OCI-LY1 (cell line): ENCODE results near the gene SLC10A6.

Experiments used
- H2AFZ ChIP-seq: fragments of 200-600 bp; sonication (generic), shearing (Covaris generic); 2 replicates; pipeline ENCODE4 v1.6.0; 2014; ENCODE audit warnings: antibody characterized with exemption, mild to moderate bottlenecking, low read length
- H3F3A ChIP-seq: fragments of 200-600 bp; sonication (generic), shearing (Covaris generic); 2 replicates; pipeline ENCODE4 v1.6.0; 2014; ENCODE audit warnings: mild to moderate bottlenecking, antibody characterized with exemption, low read length, moderate library complexity; ENCODE audit not compliant: insufficient read depth
- H3K27ac ChIP-seq: fragments of 200-600 bp; sonication (generic); 2 replicates; pipeline ENCODE4 v1.5.1; 2014; ENCODE audit warnings: low read length, mixed run types, mild to moderate bottlenecking, low read depth; ENCODE audit not compliant: poor library complexity, severe bottlenecking
- H3K27me3 ChIP-seq: fragments of 200-600 bp; sonication (generic); 2 replicates; pipeline ENCODE4 v1.6.0; 2014; ENCODE audit warnings: antibody characterized with exemption, mild to moderate bottlenecking, low read length, moderate library complexity; ENCODE audit not compliant: insufficient read depth
- H3K36me3 ChIP-seq: fragments of 200-600 bp; sonication (generic); 2 replicates; pipeline ENCODE4 v1.6.1; 2014; ENCODE audit warnings: mild to moderate bottlenecking, antibody characterized with exemption, low read length, moderate library complexity, mixed read lengths; ENCODE audit not compliant: insufficient read depth
- H3K4me1 ChIP-seq: fragments of 200-600 bp; sonication (generic); 2 replicates; pipeline ENCODE4 v1.5.1; 2014; ENCODE audit warnings: mild to moderate bottlenecking, low read length, moderate library complexity; ENCODE audit not compliant: insufficient read depth, severe bottlenecking
- H3K4me2 ChIP-seq: fragments of 200-600 bp; sonication (generic), shearing (Covaris generic); 2 replicates; pipeline ENCODE4 v1.6.1; 2014; ENCODE audit warnings: low read length
- H3K4me3 ChIP-seq: fragments of 200-600 bp; sonication (generic); 2 replicates; pipeline ENCODE4 v1.5.1; 2014; ENCODE audit warnings: low read length, low read depth, mild to moderate bottlenecking, mixed read lengths; ENCODE audit not compliant: poor library complexity, severe bottlenecking
- H3K79me2 ChIP-seq: fragments of 200-600 bp; shearing (Covaris generic); 2 replicates; pipeline ENCODE4 v1.6.1; 2016; ENCODE audit warnings: mixed run types, low read length, mixed read lengths; ENCODE audit not compliant: insufficient read depth
- H3K9ac ChIP-seq: fragments of 200-600 bp; sonication (generic), shearing (Covaris generic); 2 replicates; pipeline ENCODE4 v1.6.1; 2014; ENCODE audit warnings: mild to moderate bottlenecking, low read length, mixed read lengths
- H3K9me2 ChIP-seq: fragments of 200-600 bp; sonication (generic), shearing (Covaris generic); 2 replicates; pipeline ENCODE4 v1.6.1; 2014; ENCODE audit warnings: low read depth, mild to moderate bottlenecking, low read length, mixed read lengths
- H3K9me3 ChIP-seq: fragments of 200-600 bp; shearing (Covaris generic); 2 replicates; pipeline ENCODE4 v1.6.1; 2014; ENCODE audit warnings: low read length, mixed read lengths
- H4K20me1 ChIP-seq: fragments of 200-600 bp; sonication (generic), shearing (Covaris generic); 2 replicates; pipeline ENCODE4 v1.6.0; 2016; ENCODE audit warnings: mild to moderate bottlenecking, low read length; ENCODE audit not compliant: insufficient read depth
- EZH2 ChIP-seq: fragments of 200-600 bp; sonication (generic), shearing (Covaris generic); IDR thresholded peaks from 2 replicates; pipeline ENCODE4 v1.8.0; 2017; ENCODE audit warnings: borderline replicate concordance, mixed run types, mild to moderate bottlenecking, antibody characterized with exemption, low read length, moderate library complexity, mixed read lengths
- TF ChIP-seq, protein P1 (sequence below): fragments of 200-600 bp; sonication (generic), shearing (Covaris generic); IDR thresholded peaks from 2 replicates; pipeline ENCODE4 v1.5.1; 2017; ENCODE audit warnings: mild to moderate bottlenecking, antibody characterized with exemption, low read length, moderate library complexity, mixed read lengths

The SLC10A6 gene

GRCh38 chr4:86872135-86872534 is 23.0 kb upstream of the SLC10A6 start:
- no peaks in the 10 kb centered on the region for H3K9me3 ChIP-seq
- TF ChIP-seq, protein P1, sequence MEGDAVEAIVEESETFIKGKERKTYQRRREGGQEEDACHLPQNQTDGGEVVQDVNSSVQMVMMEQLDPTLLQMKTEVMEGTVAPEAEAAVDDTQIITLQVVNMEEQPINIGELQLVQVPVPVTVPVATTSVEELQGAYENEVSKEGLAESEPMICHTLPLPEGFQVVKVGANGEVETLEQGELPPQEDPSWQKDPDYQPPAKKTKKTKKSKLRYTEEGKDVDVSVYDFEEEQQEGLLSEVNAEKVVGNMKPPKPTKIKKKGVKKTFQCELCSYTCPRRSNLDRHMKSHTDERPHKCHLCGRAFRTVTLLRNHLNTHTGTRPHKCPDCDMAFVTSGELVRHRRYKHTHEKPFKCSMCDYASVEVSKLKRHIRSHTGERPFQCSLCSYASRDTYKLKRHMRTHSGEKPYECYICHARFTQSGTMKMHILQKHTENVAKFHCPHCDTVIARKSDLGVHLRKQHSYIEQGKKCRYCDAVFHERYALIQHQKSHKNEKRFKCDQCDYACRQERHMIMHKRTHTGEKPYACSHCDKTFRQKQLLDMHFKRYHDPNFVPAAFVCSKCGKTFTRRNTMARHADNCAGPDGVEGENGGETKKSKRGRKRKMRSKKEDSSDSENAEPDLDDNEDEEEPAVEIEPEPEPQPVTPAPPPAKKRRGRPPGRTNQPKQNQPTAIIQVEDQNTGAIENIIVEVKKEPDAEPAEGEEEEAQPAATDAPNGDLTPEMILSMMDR: no peak
- TF ChIP-seq EZH2: no peak
- no peak overlapping the region for H3K4me2 ChIP-seq
- no peaks in the 10 kb centered on the region for H3K4me1 ChIP-seq
- no peak overlapping the region for H3K9ac ChIP-seq
- H3K9me2 ChIP-seq: no peaks in the 10 kb centered on the region
- no peaks in the 10 kb centered on the region for H4K20me1 ChIP-seq
- H3K4me3 ChIP-seq: no peak overlapping the region
- no peaks in the 10 kb centered on the region for H3K27me3 ChIP-seq
- no peak overlapping the region for H2AFZ ChIP-seq
- H3K36me3 ChIP-seq: no peaks in the 10 kb centered on the region
- no peaks in the 10 kb centered on the region for H3F3A ChIP-seq
- H3K79me2 ChIP-seq: no peaks in the 10 kb centered on the region
- no peak overlapping the region for H3K27ac ChIP-seq

GRCh38 chr4:86870442-86871069 is 21.4 kb upstream of the SLC10A6 start:
- Histone ChIP-seq H3K4me3 (no peak overlapping the region), H4K20me1 (no peaks in the 10 kb centered on the region), H3K4me2 (no peak overlapping the region), H3K9me3 (no peaks in the 10 kb centered on the region), H3K9ac (no peak overlapping the region), H3K79me2 (no peaks in the 10 kb centered on the region), H3K4me1 (no peaks in the 10 kb centered on the region), H3K36me3 (no peaks in the 10 kb centered on the region), H2AFZ (no peak overlapping the region), H3K27ac (no peak overlapping the region), H3F3A (no peaks in the 10 kb centered on the region), H3K27me3 (no peaks in the 10 kb centered on the region), H3K9me2 (no peaks in the 10 kb centered on the region)
- TF ChIP-seq, protein P1: no peak
- no peak for TF ChIP-seq EZH2

DNA sequence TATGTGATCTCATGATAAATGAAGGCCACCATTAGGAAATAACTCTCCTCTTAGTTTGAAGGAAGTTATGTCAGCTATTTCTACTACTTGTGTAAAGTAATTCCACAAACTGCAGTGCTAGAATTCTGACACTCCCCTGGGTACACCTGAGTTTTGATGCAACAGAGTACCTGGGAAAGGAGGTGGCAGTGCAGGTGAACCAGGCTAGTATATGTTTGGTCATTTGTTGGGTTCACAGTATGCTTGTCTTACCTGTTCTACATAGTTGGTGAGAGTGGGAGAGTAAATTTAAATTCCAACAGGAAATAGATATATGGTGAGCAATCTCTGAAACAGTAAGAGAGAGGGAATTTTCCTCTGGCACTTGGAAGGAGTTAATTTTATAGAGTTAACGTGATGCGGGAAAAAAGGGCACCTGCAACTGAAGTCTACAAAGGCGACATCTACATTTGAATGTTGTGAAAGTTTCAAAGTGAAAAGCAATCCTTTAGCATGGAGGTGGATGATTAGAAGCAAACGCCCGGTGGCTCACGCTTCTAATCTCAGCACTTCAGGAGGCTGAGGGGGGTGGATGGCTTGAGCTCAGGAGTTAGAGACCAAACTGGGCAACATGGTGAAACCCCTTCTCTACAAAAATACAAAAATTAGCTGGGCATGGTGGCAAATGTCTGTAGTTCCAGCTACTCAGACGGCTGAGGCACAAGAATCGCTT is 8.3 kb upstream of the SLC10A6 start:
- H3K4me1 ChIP-seq: no peaks in the 10 kb centered on the region
- H3K36me3 ChIP-seq: no peaks in the 10 kb centered on the region
- TF ChIP-seq EZH2: no peak
- TF ChIP-seq, protein P1: no peak
- no peaks in the 10 kb centered on the region for H3K27me3 ChIP-seq
- no peaks in the 10 kb centered on the region for H3K9me2 ChIP-seq
- no peak overlapping the region for H3K4me2 ChIP-seq
- H4K20me1 ChIP-seq: no peaks in the 10 kb centered on the region
- no peak overlapping the region for H3K4me3 ChIP-seq
- no peak overlapping the region for H3K27ac ChIP-seq
- no peak overlapping the region for H3K9ac ChIP-seq
- H3K79me2 ChIP-seq: no peaks in the 10 kb centered on the region
- H3K9me3 ChIP-seq: no peaks in the 10 kb centered on the region
- H2AFZ ChIP-seq: no peak overlapping the region
- no peaks in the 10 kb centered on the region for H3F3A ChIP-seq
